GM19438 (cell line): ENCODE results near the gene MON2.
"Not testable (repeated sequence)": the region's sequence is repeated elsewhere in the genome, so short reads cannot be mapped to it uniquely, and the experiment has no call there.

Source experiments
- ATAC-seq: cut with Tn5 transposase; IDR thresholded peaks from one replicate; pipeline ENCODE4 v1.9.1; 2021; ENCODE audit warnings: low read depth; ENCODE audit not compliant: unreplicated experiment

MON2 gene, protein sequence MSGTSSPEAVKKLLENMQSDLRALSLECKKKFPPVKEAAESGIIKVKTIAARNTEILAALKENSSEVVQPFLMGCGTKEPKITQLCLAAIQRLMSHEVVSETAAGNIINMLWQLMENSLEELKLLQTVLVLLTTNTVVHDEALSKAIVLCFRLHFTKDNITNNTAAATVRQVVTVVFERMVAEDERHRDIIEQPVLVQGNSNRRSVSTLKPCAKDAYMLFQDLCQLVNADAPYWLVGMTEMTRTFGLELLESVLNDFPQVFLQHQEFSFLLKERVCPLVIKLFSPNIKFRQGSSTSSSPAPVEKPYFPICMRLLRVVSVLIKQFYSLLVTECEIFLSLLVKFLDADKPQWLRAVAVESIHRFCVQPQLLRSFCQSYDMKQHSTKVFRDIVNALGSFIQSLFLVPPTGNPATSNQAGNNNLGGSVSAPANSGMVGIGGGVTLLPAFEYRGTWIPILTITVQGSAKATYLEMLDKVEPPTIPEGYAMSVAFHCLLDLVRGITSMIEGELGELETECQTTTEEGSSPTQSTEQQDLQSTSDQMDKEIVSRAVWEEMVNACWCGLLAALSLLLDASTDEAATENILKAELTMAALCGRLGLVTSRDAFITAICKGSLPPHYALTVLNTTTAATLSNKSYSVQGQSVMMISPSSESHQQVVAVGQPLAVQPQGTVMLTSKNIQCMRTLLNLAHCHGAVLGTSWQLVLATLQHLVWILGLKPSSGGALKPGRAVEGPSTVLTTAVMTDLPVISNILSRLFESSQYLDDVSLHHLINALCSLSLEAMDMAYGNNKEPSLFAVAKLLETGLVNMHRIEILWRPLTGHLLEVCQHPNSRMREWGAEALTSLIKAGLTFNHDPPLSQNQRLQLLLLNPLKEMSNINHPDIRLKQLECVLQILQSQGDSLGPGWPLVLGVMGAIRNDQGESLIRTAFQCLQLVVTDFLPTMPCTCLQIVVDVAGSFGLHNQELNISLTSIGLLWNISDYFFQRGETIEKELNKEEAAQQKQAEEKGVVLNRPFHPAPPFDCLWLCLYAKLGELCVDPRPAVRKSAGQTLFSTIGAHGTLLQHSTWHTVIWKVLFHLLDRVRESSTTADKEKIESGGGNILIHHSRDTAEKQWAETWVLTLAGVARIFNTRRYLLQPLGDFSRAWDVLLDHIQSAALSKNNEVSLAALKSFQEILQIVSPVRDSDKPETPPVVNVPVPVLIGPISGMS (N-terminal part only)

DNA sequence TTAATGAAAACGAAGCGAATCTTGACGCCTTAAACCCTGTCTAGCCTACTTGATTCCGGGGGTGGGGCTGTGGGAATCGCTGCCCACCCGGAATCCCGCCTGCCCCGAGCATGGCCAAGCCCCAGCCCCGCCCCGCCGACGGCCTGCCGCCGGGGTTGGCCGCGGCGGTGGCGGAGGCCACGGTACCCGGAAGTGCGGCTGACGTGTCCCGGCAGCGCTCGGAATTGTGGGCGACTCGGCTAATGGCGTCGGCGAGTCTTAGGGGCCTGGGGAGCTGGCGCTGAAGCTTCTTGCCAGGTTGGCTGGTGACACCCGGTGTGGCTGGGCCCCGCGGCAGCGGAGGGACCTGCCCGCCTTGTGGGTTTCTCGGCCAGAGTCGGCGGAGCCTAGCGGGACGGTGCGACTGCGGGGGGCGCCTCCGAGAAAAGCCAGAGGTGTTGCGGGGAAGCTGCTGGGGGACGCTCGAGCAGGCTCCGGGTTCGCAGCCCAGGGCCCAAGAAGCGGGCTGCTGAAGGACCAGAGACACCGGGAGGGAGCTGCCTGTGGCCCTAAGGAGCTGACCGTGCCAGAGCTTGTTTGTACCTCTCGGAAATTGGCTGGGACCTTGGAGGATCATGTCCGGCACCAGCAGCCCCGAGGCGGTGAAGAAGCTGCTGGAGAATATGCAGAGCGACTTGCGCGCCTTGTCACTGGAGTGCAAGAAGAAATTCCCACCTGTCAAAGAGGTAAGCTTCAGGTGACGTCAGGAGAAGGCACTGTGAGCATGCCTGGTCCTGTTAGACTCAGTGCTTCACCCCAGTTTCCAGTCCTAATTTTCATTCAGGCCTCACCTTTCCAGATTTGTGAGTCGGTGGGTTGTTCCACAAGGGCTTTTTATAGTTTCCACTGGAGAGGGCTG lies at the start of gene MON2:
MON2 (plus strand) TSS at position 233 of the 898 bp plus-strand sequence; CDS start at position 615, 382 bp downstream.
- ATAC-seq = peak; percentile 94

DNA sequence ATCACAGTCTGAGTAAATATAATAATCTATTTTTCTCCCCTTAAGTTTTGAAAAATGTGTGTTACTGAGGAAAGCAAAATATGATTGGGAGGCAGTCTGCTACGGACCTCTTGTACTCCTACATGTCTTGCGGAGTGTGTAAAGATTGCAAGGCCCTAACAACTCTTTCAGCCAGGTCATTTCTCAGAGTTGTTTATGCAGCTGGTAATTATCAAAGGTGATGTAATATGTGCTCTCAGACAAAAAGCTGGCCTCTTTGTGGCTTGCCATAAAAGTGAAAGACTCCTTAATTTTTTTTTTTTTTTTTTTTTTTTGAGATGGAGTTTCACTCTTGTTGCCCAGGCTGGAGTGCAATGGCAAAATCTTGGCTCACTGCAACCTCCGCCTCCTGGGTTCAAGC lies 40.5 kb upstream of the MON2 start:
- no peak for ATAC-seq

DNA sequence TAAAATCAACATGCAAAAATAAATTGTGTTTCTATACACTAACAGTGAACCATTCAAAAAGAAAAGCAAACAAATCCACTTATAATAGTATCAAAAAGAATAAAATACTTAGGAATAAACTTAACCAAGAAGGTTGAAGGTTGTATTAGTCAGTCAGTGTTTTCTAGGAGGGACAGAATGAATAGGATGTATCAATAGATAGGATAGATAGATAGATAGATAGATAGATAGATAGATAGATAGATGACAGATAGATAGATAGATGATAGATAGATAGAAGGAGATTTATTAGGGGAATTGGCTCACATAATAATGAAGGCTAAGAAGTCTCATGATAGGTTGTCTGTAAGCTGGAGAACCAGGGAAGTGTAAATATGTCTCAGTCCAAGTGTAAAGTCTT lies 37.2 kb upstream of the MON2 start:
- no peak for ATAC-seq

- peak; percentile 36 for ATAC-seq
Measured at GRCh38 chr12:62434494-62435302, 31.9 kb upstream of the MON2 start.

GRCh38 chr12:62435303-62436163 lies 31.1 kb upstream of the MON2 start:
- ATAC-seq = peak; percentile 80

- peak; percentile 18 for ATAC-seq
Measured at GRCh38 chr12:62436164-62436503, 30.5 kb upstream of the MON2 start.

DNA sequence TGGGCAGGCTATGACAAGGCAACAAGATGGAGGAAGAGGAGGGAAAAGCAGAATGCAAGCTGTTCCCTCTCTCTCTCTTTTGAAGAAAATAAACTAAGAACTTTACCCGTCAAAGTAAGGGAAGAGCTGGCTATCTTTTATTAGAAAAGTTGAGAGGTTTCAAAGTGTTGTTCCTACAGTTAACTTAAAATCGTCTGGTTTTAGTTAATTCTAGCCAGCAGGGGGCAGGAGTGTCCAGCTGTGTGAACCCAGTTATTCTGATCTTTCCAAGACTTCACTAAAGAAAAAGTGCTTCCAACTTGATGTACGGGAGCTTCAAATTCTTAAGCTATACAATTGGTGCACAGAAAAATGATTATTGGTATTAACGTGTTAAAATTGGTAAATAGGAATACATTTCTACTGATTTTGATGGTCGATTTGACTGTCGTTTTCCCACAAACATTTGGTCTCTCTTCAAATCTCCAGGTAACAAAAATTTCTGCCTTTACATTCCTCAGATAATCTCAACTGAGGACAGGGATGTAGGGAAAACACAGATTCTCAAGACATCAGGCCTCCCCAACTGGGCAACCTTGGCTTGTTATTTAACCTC lies 28.4 kb upstream of the MON2 start:
- ATAC-seq = no peak

- no peak for ATAC-seq
Measured at GRCh38 chr12:62446754-62447452, 19.7 kb upstream of the MON2 start.

- ATAC-seq = no peak
Measured at GRCh38 chr12:62448436-62448835, 18.2 kb upstream of the MON2 start.

- not testable (repeated sequence) for ATAC-seq
Measured at GRCh38 chr12:62455429-62455828, 11.2 kb upstream of the MON2 start.

GRCh38 chr12:62458626-62459025 lies 8.0 kb upstream of the MON2 start:
- ATAC-seq = no peak

DNA sequence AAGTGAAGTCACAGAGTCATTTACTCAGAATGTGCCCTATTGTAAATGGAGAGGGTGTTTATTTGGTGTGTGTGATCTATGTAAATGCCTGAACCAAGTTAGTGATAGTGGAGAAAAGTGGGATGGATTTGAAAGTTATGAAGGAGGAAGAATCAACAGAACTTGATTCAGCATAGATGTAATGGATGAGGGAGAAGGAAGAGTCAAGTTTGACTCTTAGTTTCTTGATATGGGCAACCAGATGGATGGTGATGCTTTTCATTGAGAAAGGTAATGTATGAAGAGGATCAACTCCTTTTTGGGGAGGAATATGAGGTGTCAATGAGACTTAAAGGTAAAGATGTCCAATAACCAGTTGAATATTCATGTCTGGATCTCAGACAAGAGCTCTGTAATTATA lies 6.7 kb upstream of the MON2 start:
- no peak for ATAC-seq

DNA sequence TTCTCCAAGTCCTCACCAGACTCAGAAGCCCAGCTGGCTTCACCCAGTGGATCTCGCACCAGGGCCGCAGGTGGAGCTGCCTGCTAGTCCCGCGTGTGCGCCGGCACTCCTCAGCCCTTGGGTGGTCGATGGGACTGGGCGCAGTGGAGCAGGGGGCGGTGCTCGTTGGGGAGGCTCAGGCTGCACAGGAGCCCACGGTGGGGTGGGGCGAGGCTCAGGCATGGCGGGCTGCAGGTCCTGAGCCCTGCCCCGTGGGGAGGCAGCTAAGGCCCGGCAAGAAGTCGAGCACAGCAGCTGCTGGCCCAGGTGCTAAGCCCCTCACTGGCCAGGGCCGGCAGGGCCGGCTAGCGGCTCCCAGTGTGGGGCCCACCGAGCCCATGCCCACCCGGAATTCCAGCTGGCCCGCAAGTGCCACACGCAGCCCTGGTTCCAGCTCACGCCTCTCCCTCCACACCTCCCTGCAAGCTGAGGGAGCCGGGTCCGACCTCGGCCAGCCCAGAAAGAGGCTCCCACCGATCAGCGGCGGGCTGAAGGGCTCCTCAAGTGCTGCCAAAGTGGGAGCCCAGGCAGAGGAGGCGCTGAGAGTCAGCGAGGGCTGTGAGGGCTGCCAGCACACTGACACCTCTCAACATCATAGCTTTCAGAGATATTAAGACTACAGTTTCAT lies 5.3 kb upstream of the MON2 start:
- ATAC-seq = not testable (repeated sequence)

DNA sequence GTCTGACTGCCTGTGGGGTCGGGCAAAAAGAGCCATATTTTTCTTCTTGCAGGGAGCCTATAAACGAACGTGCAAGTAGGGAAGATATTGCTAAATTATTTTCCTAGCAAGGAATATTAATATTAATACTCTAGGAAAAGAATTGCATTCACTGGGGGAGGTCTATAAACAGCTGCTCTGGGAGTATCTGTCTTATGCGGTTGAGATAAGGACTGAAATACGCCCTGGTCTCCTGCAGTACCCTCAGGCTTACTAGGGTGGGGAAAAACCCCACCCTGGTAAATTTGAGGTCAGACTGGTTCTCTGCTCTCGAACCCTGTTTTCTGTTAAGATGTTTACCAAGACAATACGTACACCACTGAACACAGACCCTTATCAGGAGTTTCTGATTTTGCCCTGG lies 3.4 kb upstream of the MON2 start:
- not testable (repeated sequence) for ATAC-seq

- ATAC-seq = peak; percentile 44
Measured at GRCh38 chr12:62466018-62466593, 520 bp upstream of the MON2 start.

DNA sequence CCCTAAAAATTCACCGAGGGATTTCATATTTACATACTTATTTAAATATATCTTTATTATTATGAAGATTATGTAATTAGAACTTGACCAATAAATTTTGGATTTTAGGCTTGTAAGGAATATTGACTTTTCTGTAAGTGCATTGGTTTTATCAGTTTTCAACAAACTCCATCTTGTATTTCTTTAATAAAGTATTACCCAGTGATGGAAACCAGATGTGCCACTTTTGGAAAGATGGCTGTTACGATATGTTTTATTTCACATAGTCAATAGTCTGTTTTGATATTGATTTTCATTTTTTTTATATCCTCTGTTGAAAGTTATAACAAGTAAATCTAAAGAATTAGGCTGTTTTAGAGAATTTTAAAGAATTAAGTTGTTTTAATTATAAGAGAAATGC lies 1.8 kb downstream of the MON2 start:
- no peak for ATAC-seq
